Hepatocyte (in vitro differentiated cells): ENCODE measurements around the gene EYA3. TPM values are rescaled to one million over a fixed set of nuclear protein-coding genes. Genes with fewer than 3 reads are reported as not detected.

Source experiments
- DNase-seq: peaks from one replicate; pipeline ENCODE4 v3.0.0-alpha.2; 2016; ENCODE audit warnings: low spot score
- H2AFZ ChIP-seq: fragments of 200-600 bp; sonication (generic); 2 replicates; pipeline ENCODE4 v1.6.0; 2016; ENCODE audit warnings: antibody characterized with exemption, mild to moderate bottlenecking
- H3K27ac ChIP-seq: fragments of 200-600 bp; sonication (generic); 2 replicates; pipeline ENCODE4 v1.5.1; 2016; ENCODE audit warnings: mild to moderate bottlenecking
- H3K27me3 ChIP-seq: fragments of 200-600 bp; sonication (generic); 2 replicates; pipeline ENCODE4 v1.6.1; 2016
- H3K36me3 ChIP-seq: fragments of 200-600 bp; sonication (generic); replicated peaks from 2 replicates; pipeline ENCODE4 v1.5.1; 2016; ENCODE audit warnings: low read depth; ENCODE audit not compliant: insufficient read depth
- H3K4me1 ChIP-seq: fragments of 200-600 bp; sonication (generic); 2 replicates; pipeline ENCODE4 v1.5.1; 2016; ENCODE audit warnings: mild to moderate bottlenecking, moderate library complexity; ENCODE audit not compliant: insufficient read depth
- H3K4me2 ChIP-seq: fragments of 200-600 bp; sonication (generic); 2 replicates; pipeline ENCODE4 v1.6.0; 2016
- H3K4me3 ChIP-seq: fragments of 200-600 bp; sonication (generic); 2 replicates; pipeline ENCODE4 v1.5.1; 2016; ENCODE audit warnings: mild to moderate bottlenecking
- H3K79me2 ChIP-seq: fragments of 200-600 bp; sonication (generic); 2 replicates; pipeline ENCODE4 v1.6.0; 2017; ENCODE audit warnings: mild to moderate bottlenecking
- H3K9me2 ChIP-seq: fragments of 200-600 bp; sonication (generic); replicated peaks from 2 replicates; pipeline ENCODE4 v1.6.0; 2017; ENCODE audit warnings: mild to moderate bottlenecking; ENCODE audit not compliant: insufficient read depth
- H3K9me3 ChIP-seq: fragments of 200-600 bp; sonication (generic); 2 replicates; pipeline ENCODE4 v1.5.1; 2016; ENCODE audit warnings: low read depth, mild to moderate bottlenecking
- H4K20me1 ChIP-seq: fragments of 200-600 bp; sonication (generic); 2 replicates; pipeline ENCODE4 v1.6.0; 2016; ENCODE audit warnings: mild to moderate bottlenecking; ENCODE audit not compliant: insufficient read depth, poor library complexity, severe bottlenecking
- CTCF ChIP-seq: fragments of 200-600 bp; sonication (generic); IDR thresholded peaks from 2 replicates; pipeline ENCODE4 v1.5.1; 2016; ENCODE audit warnings: antibody characterized with exemption, mild to moderate bottlenecking; ENCODE audit not compliant: poor library complexity
- EZH2 ChIP-seq: fragments of 200-600 bp; sonication (generic); IDR thresholded peaks from 2 replicates; pipeline ENCODE4 v1.6.1; 2016; ENCODE audit warnings: antibody characterized with exemption, mild to moderate bottlenecking, borderline replicate concordance
- EZH2phosphoT487 ChIP-seq: fragments of 200-600 bp; sonication (generic); IDR thresholded peaks from one replicate; pipeline ENCODE4 v1.6.1; 2018; ENCODE audit warnings: antibody characterized with exemption, mild to moderate bottlenecking, low read depth, moderate library complexity; ENCODE audit not compliant: unreplicated experiment, severe bottlenecking
- WGBS: methylation state at CpG from one replicate; pipeline ENCODE4 v1.1.6; 2016; ENCODE audit warnings: low lambda C conversion rate; ENCODE audit errors: missing lambda C conversion rate; 5-methylcytosine and 5-hydroxymethylcytosine counted together
- polyA plus RNA-seq: library from polyadenylated mRNA; unstranded; fragments of >200 nt; fragmentation: Nextera tagmentation; extraction: Ambion mirVana; gene quantifications from 2 replicates; pipeline ENCODE4 v1.2.1, GENCODE V29; 2016
- total RNA-seq: library from RNA; depleted of rRNA; stranded (reverse); fragments of >200 nt; gene quantifications from 2 replicates; pipeline ENCODE4 v1.2.3, GENCODE V29; 2014

Gene EYA3
- total and polyA plus RNA-seq, 2 experiments from 2014 or later: 4.2 to 19.9 TPM

GRCh38 chr1:27967884-27968466, 120.4 kb downstream of the EYA3 start:
- Histone ChIP-seq H3K4me2 (no peak overlapping the region), H3K79me2 (no peaks in the 10 kb centered on the region), H3K36me3 (no peaks in the 10 kb centered on the region), H3K27ac (peak overlapping the region; percentile 20), H3K9me2 (no peaks in the 10 kb centered on the region), H3K9me3 (no peaks in the 10 kb centered on the region), H4K20me1 (no peaks in the 10 kb centered on the region), H3K4me3 (no peak overlapping the region), H3K27me3 (no peaks in the 10 kb centered on the region), H3K4me1 (no peaks in the 10 kb centered on the region), H2AFZ (no peak overlapping the region)
- TF ChIP-seq EZH2: no peak
- no peak for TF ChIP-seq EZH2phosphoT487
- TF ChIP-seq CTCF: no peak
- 93% methylated on average over 4 of the region's 4 CpGs for WGBS
- no peak for DNase-seq

DNA sequence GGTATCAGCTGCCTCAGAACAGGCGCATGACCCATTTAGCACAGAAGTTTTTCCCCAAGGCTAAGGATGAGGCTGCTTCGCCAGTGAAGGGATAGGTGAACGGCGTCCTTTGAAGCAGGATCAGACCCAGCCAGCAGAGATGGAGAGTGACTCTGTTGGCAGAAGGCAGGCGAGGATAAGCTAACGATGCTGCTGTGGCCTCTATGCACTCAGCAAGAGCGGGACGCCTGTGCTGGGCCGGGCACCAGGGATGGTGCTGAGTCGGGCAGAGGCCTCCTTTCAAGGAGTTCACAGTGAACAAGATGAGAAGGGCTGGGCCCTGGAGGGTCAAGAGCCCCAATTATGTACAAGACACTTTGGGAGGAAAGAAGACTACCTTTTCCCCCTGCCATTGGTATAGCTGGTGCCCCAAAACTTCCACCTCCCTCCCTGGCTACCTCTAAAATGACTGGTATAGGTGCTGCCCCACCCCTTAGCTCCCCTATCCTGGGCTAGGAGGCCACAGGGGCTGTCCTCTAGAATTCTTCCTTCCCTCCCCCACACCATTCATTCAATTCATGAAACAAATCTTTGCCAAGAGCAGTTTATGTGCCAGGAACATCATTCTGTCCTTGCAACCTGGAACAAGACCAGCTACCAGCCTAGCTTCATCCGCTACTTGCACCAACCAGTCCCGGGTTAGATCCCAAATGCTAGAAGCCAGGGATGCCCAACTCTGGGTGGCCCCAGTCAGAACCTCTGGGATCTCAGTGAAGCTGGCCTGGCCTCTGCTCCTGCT, 121.1 kb downstream of the EYA3 start:
- no peaks in the 10 kb centered on the region for H3K9me3 ChIP-seq
- H3K36me3 ChIP-seq: no peaks in the 10 kb centered on the region
- no peaks in the 10 kb centered on the region for H3K4me1 ChIP-seq
- peaks cover 5% of the 10 kb centered on the region for H3K79me2 ChIP-seq
- H2AFZ ChIP-seq: no peak overlapping the region
- no peaks in the 10 kb centered on the region for H4K20me1 ChIP-seq
- DNase-seq: no peak
- no peak overlapping the region for H3K4me2 ChIP-seq
- H3K27me3 ChIP-seq: no peaks in the 10 kb centered on the region
- no peaks in the 10 kb centered on the region for H3K9me2 ChIP-seq
- no peak overlapping the region for H3K4me3 ChIP-seq
- 99% methylated on average over 12 of the region's 12 CpGs for WGBS
- TF ChIP-seq EZH2: no peak
- TF ChIP-seq EZH2phosphoT487: no peak
- no peak for TF ChIP-seq CTCF
- no peak overlapping the region for H3K27ac ChIP-seq

GRCh38 chr1:27966402-27967105, 121.9 kb downstream of the EYA3 start:
- H3K27me3 ChIP-seq: no peaks in the 10 kb centered on the region
- H4K20me1 ChIP-seq: no peaks in the 10 kb centered on the region
- no peak overlapping the region for H3K27ac ChIP-seq
- H3K9me3 ChIP-seq: no peaks in the 10 kb centered on the region
- no peak overlapping the region for H3K4me3 ChIP-seq
- H3K9me2 ChIP-seq: no peaks in the 10 kb centered on the region
- WGBS: 95% methylated on average over 24 of the region's 24 CpGs
- H2AFZ ChIP-seq: no peak overlapping the region
- no peaks in the 10 kb centered on the region for H3K4me1 ChIP-seq
- H3K36me3 ChIP-seq: no peaks in the 10 kb centered on the region
- DNase-seq: no peak
- H3K4me2 ChIP-seq: no peak overlapping the region
- H3K79me2 ChIP-seq: peaks cover 13% of the 10 kb centered on the region
- TF ChIP-seq CTCF: no peak
- no peak for TF ChIP-seq EZH2
- no peak for TF ChIP-seq EZH2phosphoT487
